ENCODE data around the gene CACNB2.
A peak's percentile ranks its signal among the peaks of the same experiment; 100 is the strongest.

CACNB2 gene

DNA sequence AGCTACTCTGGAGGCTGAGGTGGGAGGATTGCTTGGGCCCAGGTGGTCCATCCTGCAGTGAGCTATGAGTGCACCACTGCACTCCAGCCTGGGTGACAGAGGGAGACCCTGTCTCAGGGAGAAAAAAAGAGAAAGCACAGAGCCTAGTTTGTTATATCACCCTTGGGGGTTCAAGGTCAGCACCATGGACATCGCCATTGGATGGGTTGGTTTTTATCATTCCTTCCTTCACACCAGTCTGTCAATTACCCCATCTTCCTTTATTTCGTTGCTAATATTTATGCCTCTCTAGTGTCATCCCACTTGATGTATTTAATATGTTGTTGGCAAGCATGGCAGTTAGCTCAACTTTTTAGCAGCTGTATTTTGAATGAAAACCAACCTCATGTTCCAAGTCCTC is 328.9 kb downstream of the CACNB2 start:
- Histone ChIP-seq H3K4me2 (ENCODE audit: low read length) (no peak overlapping the region), H3K4me1 (ENCODE audit: control insufficient read depth, low read length) (peaks cover 12% of the 10 kb centered on the region), H4K20me1 (ENCODE audit: control insufficient read depth, insufficient read depth, low read depth, low read length) (no peaks in the 10 kb centered on the region), H3K9me2 (replicated peaks; ENCODE audit: control insufficient read depth, low read length) (no peaks in the 10 kb centered on the region), H3F3A (ENCODE audit: control insufficient read depth, insufficient read depth) (no peaks in the 10 kb centered on the region), H3K4me3 (ENCODE audit: low read length) (no peak overlapping the region), H3K9me3 (ENCODE audit: control insufficient read depth, insufficient read depth, low read length) (no peaks in the 10 kb centered on the region), H3K27ac (ENCODE audit: low read depth, low read length) (no peak overlapping the region), H3K79me2 (ENCODE audit: control insufficient read depth, low read length) (no peaks in the 10 kb centered on the region), H3K36me3 (ENCODE audit: control insufficient read depth, low read length) (no peaks in the 10 kb centered on the region), H3K27me3 (ENCODE audit: control insufficient read depth, low read length) (no peaks in the 10 kb centered on the region)
- TF ChIP-seq, protein P1, sequence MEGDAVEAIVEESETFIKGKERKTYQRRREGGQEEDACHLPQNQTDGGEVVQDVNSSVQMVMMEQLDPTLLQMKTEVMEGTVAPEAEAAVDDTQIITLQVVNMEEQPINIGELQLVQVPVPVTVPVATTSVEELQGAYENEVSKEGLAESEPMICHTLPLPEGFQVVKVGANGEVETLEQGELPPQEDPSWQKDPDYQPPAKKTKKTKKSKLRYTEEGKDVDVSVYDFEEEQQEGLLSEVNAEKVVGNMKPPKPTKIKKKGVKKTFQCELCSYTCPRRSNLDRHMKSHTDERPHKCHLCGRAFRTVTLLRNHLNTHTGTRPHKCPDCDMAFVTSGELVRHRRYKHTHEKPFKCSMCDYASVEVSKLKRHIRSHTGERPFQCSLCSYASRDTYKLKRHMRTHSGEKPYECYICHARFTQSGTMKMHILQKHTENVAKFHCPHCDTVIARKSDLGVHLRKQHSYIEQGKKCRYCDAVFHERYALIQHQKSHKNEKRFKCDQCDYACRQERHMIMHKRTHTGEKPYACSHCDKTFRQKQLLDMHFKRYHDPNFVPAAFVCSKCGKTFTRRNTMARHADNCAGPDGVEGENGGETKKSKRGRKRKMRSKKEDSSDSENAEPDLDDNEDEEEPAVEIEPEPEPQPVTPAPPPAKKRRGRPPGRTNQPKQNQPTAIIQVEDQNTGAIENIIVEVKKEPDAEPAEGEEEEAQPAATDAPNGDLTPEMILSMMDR (IDR thresholded peaks at IDR 0.05; ENCODE audit: low read depth, low read length, poor library complexity, severe bottlenecking), result no peak
- no peak for TF ChIP-seq EZH2phosphoT487 (IDR thresholded peaks at IDR 0.05; ENCODE audit: borderline replicate concordance, low read length)

DNA sequence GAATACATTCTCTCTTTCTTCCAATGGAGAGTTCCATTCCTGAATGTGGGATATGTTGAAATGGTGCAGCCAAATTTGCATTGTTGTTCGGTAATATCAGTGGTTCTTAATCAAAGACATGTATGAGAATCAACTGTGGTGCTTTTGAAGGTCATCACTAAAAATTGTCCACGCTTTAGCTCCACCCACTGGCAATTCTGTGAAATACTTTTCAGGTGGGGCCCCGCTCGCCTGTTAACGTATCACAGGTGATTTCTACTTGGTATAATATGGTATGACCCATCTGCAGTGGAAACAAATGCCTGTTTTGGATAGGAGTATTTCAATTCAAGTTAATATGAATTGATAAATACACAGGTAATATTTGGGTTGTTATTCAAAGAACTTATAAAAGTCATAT is 332.8 kb downstream of the CACNB2 start:
- no peaks in the 10 kb centered on the region for H3K36me3 ChIP-seq (ENCODE audit: control insufficient read depth, low read length)
- TF ChIP-seq EZH2phosphoT487 (IDR thresholded peaks at IDR 0.05; ENCODE audit: borderline replicate concordance, low read length), result no peak
- TF ChIP-seq, protein P1 (IDR thresholded peaks at IDR 0.05; ENCODE audit: low read depth, low read length, poor library complexity, severe bottlenecking), result peak; percentile 58
- H3F3A ChIP-seq (ENCODE audit: control insufficient read depth, insufficient read depth), result no peaks in the 10 kb centered on the region
- H3K79me2 ChIP-seq (ENCODE audit: control insufficient read depth, low read length), result no peaks in the 10 kb centered on the region
- no peak overlapping the region for H3K4me2 ChIP-seq (ENCODE audit: low read length)
- H3K9me2 ChIP-seq (replicated peaks; ENCODE audit: control insufficient read depth, low read length), result no peaks in the 10 kb centered on the region
- H4K20me1 ChIP-seq (ENCODE audit: control insufficient read depth, insufficient read depth, low read depth, low read length), result no peaks in the 10 kb centered on the region
- no peaks in the 10 kb centered on the region for H3K27me3 ChIP-seq (ENCODE audit: control insufficient read depth, low read length)
- no peak overlapping the region for H3K27ac ChIP-seq (ENCODE audit: low read depth, low read length)
- peaks cover 12% of the 10 kb centered on the region for H3K4me1 ChIP-seq (ENCODE audit: control insufficient read depth, low read length)
- no peak overlapping the region for H3K4me3 ChIP-seq (ENCODE audit: low read length)
- H3K9me3 ChIP-seq (ENCODE audit: control insufficient read depth, insufficient read depth, low read length), result no peaks in the 10 kb centered on the region

DNA sequence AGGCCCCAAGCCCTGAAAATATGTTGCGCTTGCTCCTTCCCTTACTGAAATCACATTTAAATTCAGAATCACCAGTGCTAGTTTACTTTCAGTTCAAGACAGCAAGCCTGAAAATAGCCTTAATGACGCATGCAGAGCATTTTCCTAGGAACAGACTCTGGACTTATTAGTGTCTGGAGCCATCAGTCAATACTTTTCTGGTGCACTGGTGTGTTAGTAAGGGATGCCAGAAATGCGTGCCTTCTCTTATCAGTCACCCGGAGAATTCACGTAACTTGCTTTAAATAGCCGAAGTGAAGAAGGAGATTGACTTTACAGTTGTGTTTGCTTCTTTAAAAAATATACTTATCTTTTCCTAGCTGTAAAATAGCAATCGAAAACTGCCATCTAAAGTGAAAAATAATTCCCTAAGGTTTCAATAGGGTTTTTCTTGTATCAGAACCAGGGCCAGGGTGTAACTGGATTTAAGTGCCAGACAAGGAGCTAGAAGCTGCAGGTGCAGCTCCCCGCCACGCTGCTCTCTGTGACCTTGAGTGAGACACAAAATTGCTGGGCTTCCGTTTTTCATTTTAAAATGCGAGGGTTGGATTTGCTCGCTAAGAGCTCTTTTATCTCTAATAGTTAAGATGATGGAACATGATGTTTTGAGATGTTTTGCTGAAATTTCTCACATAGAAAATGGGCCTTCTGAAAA is 333.3 kb downstream of the CACNB2 start:
- Histone ChIP-seq H3K79me2 (ENCODE audit: control insufficient read depth, low read length) (no peaks in the 10 kb centered on the region), H4K20me1 (ENCODE audit: control insufficient read depth, insufficient read depth, low read depth, low read length) (no peaks in the 10 kb centered on the region), H3K4me3 (ENCODE audit: low read length) (no peak overlapping the region), H3K4me1 (ENCODE audit: control insufficient read depth, low read length) (peaks cover 12% of the 10 kb centered on the region), H3K36me3 (ENCODE audit: control insufficient read depth, low read length) (no peaks in the 10 kb centered on the region), H3K27me3 (ENCODE audit: control insufficient read depth, low read length) (no peaks in the 10 kb centered on the region), H3K9me2 (replicated peaks; ENCODE audit: control insufficient read depth, low read length) (no peaks in the 10 kb centered on the region), H3K9me3 (ENCODE audit: control insufficient read depth, insufficient read depth, low read length) (no peaks in the 10 kb centered on the region), H3K4me2 (ENCODE audit: low read length) (no peak overlapping the region), H3K27ac (ENCODE audit: low read depth, low read length) (no peak overlapping the region), H3F3A (ENCODE audit: control insufficient read depth, insufficient read depth) (no peaks in the 10 kb centered on the region)
- TF ChIP-seq, protein P1 (IDR thresholded peaks at IDR 0.05; ENCODE audit: low read depth, low read length, poor library complexity, severe bottlenecking), result no peak
- no peak for TF ChIP-seq EZH2phosphoT487 (IDR thresholded peaks at IDR 0.05; ENCODE audit: borderline replicate concordance, low read length)

Data from DOHH2 (cell line).